ENCODE results near the gene LARP4B. TPM values are rescaled to one million over a fixed set of nuclear protein-coding genes. Genes with fewer than 3 reads are reported as not detected.

Gene LARP4B
- total RNA-seq, 1 experiment from 2014 or later = 181 TPM

- Mint-ChIP-seq H3K9me3 (ENCODE audit: low read depth, unreplicated experiment) (peaks cover 5% of the 10 kb centered on the region), H3K27me3 (ENCODE audit: unreplicated experiment) (peaks cover 12% of the 10 kb centered on the region), H3K4me1 (ENCODE audit: low read depth, unreplicated experiment) (no peaks in the 10 kb centered on the region), H3K36me3 (ENCODE audit: insufficient read depth, unreplicated experiment) (no peaks in the 10 kb centered on the region), H3K27ac (ENCODE audit: unreplicated experiment) (no peak overlapping the region), H3K4me3 (ENCODE audit: low read depth, unreplicated experiment) (no peak overlapping the region)
- CTCF ChIA-PET = no interaction called here
- BruUV-seq (replicated peaks) = no TSS peak
- TF ChIP-seq CTCF (IDR thresholded peaks at IDR 0.05; ENCODE audit: unreplicated experiment) = no peak
- DNase-seq = no peak
- intact Hi-C loops (cut with micrococcal nuclease; ENCODE audit: unreplicated experiment) = no loop called here
These were observed 31.7 kb upstream of the LARP4B start for GRCh38 chr10:963186-963585.

DNA sequence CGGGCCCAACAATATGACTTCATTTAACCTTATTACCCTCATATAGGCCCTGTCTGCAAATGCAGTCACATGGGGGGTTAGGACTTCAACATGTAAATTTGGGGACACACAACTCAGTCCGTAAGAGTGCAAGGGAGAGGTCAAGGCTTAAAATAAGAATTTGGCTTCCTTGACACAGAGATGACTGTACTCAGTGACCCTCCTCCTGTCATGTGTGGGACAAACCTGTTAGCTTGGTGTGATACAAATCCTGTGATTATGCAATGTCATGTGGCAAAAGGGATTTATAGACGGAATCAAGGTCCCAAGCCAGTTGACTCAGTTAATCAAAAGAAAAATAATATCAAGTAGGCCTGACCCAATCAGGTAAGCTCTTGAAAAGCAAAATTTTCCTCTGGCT lies 30.8 kb upstream of the LARP4B start:
- H3K27ac Mint-ChIP-seq (ENCODE audit: unreplicated experiment) = no peak overlapping the region
- no peak overlapping the region for H3K4me3 Mint-ChIP-seq (ENCODE audit: low read depth, unreplicated experiment)
- H3K27me3 Mint-ChIP-seq (ENCODE audit: unreplicated experiment) = peaks cover 16% of the 10 kb centered on the region
- TF ChIP-seq CTCF (IDR thresholded peaks at IDR 0.05; ENCODE audit: unreplicated experiment) = no peak
- intact Hi-C loops (cut with micrococcal nuclease; ENCODE audit: unreplicated experiment) = no loop called here
- no peak for DNase-seq
- no TSS peak for BruUV-seq (replicated peaks)
- no peaks in the 10 kb centered on the region for H3K4me1 Mint-ChIP-seq (ENCODE audit: low read depth, unreplicated experiment)
- peaks cover 5% of the 10 kb centered on the region for H3K9me3 Mint-ChIP-seq (ENCODE audit: low read depth, unreplicated experiment)
- H3K36me3 Mint-ChIP-seq (ENCODE audit: insufficient read depth, unreplicated experiment) = no peaks in the 10 kb centered on the region
- CTCF ChIA-PET = no interaction called here

- CTCF ChIA-PET = no interaction called here
- Mint-ChIP-seq H3K4me1 (ENCODE audit: low read depth, unreplicated experiment) (no peaks in the 10 kb centered on the region), H3K27me3 (ENCODE audit: unreplicated experiment) (peaks cover 28% of the 10 kb centered on the region), H3K9me3 (ENCODE audit: low read depth, unreplicated experiment) (peaks cover 5% of the 10 kb centered on the region), H3K27ac (ENCODE audit: unreplicated experiment) (no peak overlapping the region), H3K4me3 (ENCODE audit: low read depth, unreplicated experiment) (no peak overlapping the region), H3K36me3 (ENCODE audit: insufficient read depth, unreplicated experiment) (no peaks in the 10 kb centered on the region)
- DNase-seq = no peak
- BruUV-seq (replicated peaks) = no TSS peak
- TF ChIP-seq CTCF (IDR thresholded peaks at IDR 0.05; ENCODE audit: unreplicated experiment) = no peak
- intact Hi-C loops (cut with micrococcal nuclease; ENCODE audit: unreplicated experiment) = no loop called here
These were observed 27.4 kb upstream of the LARP4B start for GRCh38 chr10:958856-959255.

DNA sequence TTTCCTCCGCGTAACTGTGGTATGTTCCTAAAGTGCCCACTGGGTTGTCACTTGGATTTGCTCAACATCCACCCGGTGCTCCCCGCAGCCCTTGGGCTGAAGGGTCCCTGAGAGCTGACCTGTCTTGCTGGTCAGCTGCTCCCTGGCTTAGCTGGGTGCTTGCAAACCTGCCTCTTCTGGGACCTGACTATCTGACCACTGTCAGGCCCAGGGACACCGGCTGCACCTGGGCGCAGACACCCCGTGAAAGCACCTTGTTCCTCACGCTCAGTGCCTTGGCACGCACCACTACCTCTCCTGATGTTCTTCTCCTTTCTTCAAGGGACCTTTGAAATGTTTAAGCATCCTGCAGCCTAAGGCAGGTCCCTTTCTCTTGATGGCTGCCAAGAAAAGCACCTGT lies 26.6 kb upstream of the LARP4B start:
- H3K4me1 Mint-ChIP-seq (ENCODE audit: low read depth, unreplicated experiment) = no peaks in the 10 kb centered on the region
- no peaks in the 10 kb centered on the region for H3K36me3 Mint-ChIP-seq (ENCODE audit: insufficient read depth, unreplicated experiment)
- BruUV-seq (replicated peaks) = no TSS peak
- DNase-seq = no peak
- CTCF ChIA-PET = no interaction called here
- TF ChIP-seq CTCF (IDR thresholded peaks at IDR 0.05; ENCODE audit: unreplicated experiment) = no peak
- H3K4me3 Mint-ChIP-seq (ENCODE audit: low read depth, unreplicated experiment) = no peak overlapping the region
- peaks cover 5% of the 10 kb centered on the region for H3K9me3 Mint-ChIP-seq (ENCODE audit: low read depth, unreplicated experiment)
- intact Hi-C loops (cut with micrococcal nuclease; ENCODE audit: unreplicated experiment) = no loop called here
- peaks cover 32% of the 10 kb centered on the region for H3K27me3 Mint-ChIP-seq (ENCODE audit: unreplicated experiment)
- H3K27ac Mint-ChIP-seq (ENCODE audit: unreplicated experiment) = no peak overlapping the region

DNA sequence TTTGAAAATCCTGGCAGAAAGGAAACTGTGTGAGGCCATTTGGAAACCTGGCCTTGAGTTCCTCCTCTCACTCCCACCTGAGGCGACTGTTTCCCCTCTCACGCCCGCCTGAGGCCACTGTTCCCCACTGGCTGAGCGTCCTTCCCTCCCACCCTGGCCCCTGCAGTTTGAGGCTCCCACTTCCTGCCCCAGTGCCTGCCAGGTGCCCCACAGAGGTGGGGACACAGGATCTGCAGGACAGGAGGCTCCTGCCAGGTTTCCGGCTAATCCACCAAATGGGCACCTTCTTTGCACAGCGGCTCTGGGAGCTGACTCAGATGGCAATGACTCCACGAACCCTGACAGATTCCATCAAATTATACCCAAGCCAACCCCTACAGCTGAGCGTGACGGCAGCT lies 24.3 kb upstream of the LARP4B start:
- DNase-seq = no peak
- intact Hi-C loops (cut with micrococcal nuclease; ENCODE audit: unreplicated experiment) = no loop called here
- BruUV-seq (replicated peaks) = no TSS peak
- peaks cover 32% of the 10 kb centered on the region for H3K27me3 Mint-ChIP-seq (ENCODE audit: unreplicated experiment)
- no peaks in the 10 kb centered on the region for H3K4me1 Mint-ChIP-seq (ENCODE audit: low read depth, unreplicated experiment)
- no peak overlapping the region for H3K4me3 Mint-ChIP-seq (ENCODE audit: low read depth, unreplicated experiment)
- H3K36me3 Mint-ChIP-seq (ENCODE audit: insufficient read depth, unreplicated experiment) = no peaks in the 10 kb centered on the region
- TF ChIP-seq CTCF (IDR thresholded peaks at IDR 0.05; ENCODE audit: unreplicated experiment) = no peak
- no peak overlapping the region for H3K27ac Mint-ChIP-seq (ENCODE audit: unreplicated experiment)
- H3K9me3 Mint-ChIP-seq (ENCODE audit: low read depth, unreplicated experiment) = peaks cover 5% of the 10 kb centered on the region
- CTCF ChIA-PET = no interaction called here

Data from Calu3 (cell line).